Ishikawa (cell line): Measurements from ENCODE around the gene F13A1.

Source experiments
- CEBPB ChIP-seq: IDR thresholded peaks from 2 replicates; pipeline ENCODE4 v1.6.1; 2012
- CREB1 ChIP-seq: IDR thresholded peaks from 2 replicates; pipeline ENCODE4 v1.6.1; 2012; ENCODE audit warnings: low read depth
- EGR1 ChIP-seq: IDR thresholded peaks from 2 replicates; pipeline ENCODE4 v1.6.1; 2012
- EP300 ChIP-seq: IDR thresholded peaks from 2 replicates; pipeline ENCODE4 v1.6.1; 2012; ENCODE audit warnings: borderline replicate concordance
- FOXM1 ChIP-seq: IDR thresholded peaks from 2 replicates; pipeline ENCODE4 v1.6.1; 2012; ENCODE audit warnings: low read depth, borderline replicate concordance
- NFIC ChIP-seq: IDR thresholded peaks from 2 replicates; pipeline ENCODE4 v1.6.1; 2012
- RAD21 ChIP-seq: IDR thresholded peaks from 2 replicates; pipeline ENCODE4 v1.6.1; 2012; ENCODE audit warnings: low read depth
- TAF1 ChIP-seq: IDR thresholded peaks from 2 replicates; pipeline ENCODE4 v1.6.1; 2012; ENCODE audit warnings: low read depth, mild to moderate bottlenecking
- TCF12 ChIP-seq: IDR thresholded peaks from 2 replicates; pipeline ENCODE4 v1.6.1; 2012; ENCODE audit warnings: low read depth
- TEAD4 ChIP-seq: IDR thresholded peaks from 2 replicates; pipeline ENCODE4 v1.6.1; 2012
- YY1 ChIP-seq: IDR thresholded peaks from 2 replicates; pipeline ENCODE4 v1.6.1; 2012; ENCODE audit warnings: low read depth
- ZBTB7A ChIP-seq: IDR thresholded peaks from 2 replicates; pipeline ENCODE4 v1.6.1; 2012; ENCODE audit warnings: low read depth
- TF ChIP-seq, protein P1 (sequence below): IDR thresholded peaks from 2 replicates; pipeline ENCODE4 v1.6.1; 2012; ENCODE audit warnings: low read depth, mild to moderate bottlenecking
- TF ChIP-seq, protein P2 (sequence below): IDR thresholded peaks from 2 replicates; pipeline ENCODE4 v1.6.1; 2012
- TF ChIP-seq, protein P3 (sequence below): IDR thresholded peaks from 2 replicates; pipeline ENCODE4 v1.6.1; 2012

Gene F13A1

DNA sequence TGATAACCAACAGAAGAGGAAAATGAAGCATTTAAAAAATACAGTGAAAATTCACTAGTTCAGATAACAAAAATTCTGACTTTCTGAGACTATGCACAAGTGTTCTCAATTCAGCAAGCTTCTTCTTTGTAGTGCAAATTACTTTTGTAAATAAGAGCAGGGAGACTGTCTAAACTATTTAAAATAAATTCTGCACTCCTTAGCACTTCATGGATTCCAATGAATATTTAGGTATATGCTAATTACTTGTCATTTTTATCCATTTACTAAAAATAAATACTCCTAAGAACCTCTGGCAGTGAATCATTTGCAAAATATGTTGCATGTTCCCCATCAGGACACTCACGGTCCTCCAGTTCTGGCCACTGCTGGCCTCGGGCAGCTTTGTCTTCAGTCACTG, 139.8 kb downstream of the F13A1 start:
- TF ChIP-seq YY1 (no peak), CEBPB (no peak)

DNA sequence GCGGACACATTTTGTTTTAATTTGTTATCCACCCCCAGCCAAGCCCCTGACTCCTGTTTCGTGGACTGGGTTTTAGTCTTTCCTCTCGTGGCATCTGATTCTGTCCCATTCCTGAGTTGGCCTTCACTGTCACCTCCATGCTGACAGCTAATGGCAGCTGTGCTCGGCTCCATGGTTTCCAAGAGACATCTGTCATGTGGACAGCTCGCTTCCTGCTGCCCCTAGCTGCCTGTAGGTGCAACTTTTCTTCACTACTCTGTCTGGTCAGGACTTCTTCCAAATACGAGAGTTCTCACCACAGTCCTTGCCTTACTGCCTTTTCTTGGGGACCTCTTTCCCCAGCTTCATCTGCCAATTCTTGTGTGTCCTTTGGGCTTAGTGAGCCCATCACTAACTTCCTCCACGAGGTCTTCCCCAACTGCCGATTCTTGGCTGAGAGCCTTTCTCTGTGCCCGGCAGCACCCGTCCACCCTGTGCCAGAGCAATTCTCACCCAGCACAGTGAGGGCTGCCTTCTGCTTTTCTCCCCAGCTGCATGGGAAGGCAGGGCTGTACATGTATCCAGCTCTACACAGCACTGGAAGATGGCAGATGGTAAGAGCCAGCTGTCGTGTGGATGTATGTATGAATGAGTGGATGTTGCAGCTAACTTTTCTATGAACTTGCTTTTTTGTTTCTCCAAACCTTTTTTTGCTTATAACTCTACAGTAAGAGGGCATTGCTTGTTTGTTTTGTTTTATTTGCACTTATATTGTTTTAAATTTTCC, 140.4 kb downstream of the F13A1 start:
- TF ChIP-seq EP300 = no peak
- no peak for TF ChIP-seq RAD21
- TF ChIP-seq ZBTB7A = no peak
- no peak for TF ChIP-seq CEBPB
- TF ChIP-seq CREB1 = no peak
- TF ChIP-seq, protein P1, sequence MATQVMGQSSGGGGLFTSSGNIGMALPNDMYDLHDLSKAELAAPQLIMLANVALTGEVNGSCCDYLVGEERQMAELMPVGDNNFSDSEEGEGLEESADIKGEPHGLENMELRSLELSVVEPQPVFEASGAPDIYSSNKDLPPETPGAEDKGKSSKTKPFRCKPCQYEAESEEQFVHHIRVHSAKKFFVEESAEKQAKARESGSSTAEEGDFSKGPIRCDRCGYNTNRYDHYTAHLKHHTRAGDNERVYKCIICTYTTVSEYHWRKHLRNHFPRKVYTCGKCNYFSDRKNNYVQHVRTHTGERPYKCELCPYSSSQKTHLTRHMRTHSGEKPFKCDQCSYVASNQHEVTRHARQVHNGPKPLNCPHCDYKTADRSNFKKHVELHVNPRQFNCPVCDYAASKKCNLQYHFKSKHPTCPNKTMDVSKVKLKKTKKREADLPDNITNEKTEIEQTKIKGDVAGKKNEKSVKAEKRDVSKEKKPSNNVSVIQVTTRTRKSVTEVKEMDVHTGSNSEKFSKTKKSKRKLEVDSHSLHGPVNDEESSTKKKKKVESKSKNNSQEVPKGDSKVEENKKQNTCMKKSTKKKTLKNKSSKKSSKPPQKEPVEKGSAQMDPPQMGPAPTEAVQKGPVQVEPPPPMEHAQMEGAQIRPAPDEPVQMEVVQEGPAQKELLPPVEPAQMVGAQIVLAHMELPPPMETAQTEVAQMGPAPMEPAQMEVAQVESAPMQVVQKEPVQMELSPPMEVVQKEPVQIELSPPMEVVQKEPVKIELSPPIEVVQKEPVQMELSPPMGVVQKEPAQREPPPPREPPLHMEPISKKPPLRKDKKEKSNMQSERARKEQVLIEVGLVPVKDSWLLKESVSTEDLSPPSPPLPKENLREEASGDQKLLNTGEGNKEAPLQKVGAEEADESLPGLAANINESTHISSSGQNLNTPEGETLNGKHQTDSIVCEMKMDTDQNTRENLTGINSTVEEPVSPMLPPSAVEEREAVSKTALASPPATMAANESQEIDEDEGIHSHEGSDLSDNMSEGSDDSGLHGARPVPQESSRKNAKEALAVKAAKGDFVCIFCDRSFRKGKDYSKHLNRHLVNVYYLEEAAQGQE = no peak
- no peak for TF ChIP-seq NFIC
- TF ChIP-seq TCF12 = no peak
- no peak for TF ChIP-seq FOXM1
- TF ChIP-seq TAF1 = no peak
- TF ChIP-seq, protein P2, sequence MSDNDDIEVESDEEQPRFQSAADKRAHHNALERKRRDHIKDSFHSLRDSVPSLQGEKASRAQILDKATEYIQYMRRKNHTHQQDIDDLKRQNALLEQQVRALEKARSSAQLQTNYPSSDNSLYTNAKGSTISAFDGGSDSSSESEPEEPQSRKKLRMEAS = no peak
- TF ChIP-seq EGR1 = no peak

DNA sequence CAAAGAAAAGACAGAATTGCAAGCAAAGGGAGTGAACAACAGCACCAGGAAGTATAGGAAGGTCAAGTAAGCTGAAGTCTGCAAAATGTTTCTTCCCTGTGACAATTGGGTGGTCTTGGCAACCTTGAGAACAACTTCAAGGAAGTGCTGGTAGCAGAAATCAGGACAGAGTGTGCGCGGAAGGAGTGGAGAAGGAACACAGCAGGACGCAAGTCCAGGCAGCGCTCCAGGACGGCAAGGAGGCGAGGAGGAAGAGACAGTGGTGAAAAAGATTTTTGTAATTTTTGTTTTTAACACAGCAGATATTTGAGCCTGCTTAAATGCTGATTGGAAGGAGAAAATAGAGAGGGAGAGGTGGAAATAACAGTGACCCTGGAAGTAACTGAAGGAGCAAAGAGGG, 141.7 kb downstream of the F13A1 start:
- TF ChIP-seq YY1 = no peak

DNA sequence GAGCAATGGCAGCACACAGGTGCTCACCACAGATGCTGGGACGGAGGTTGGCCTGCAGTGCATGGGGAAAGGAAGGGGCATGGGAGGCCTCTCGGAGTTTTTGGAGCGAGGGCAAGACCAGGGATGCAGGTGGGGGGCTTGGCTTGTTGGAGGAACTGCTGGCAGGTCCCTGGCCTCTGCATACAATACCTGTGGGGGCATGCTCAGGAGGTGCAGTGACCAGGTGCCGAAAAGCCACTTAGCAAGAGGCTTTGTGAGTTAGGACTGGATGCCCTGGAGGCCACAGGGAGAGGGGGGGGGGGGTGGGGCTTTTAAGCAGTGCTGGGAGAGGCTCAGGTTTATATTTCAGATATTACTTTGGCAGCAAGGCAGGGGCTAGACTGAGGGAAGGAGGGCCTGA, 142.7 kb downstream of the F13A1 start:
- TF ChIP-seq ZBTB7A (no peak), NFIC (no peak), CEBPB (no peak), TEAD4 (no peak), FOXM1 (no peak), YY1 (no peak), CREB1 (no peak), EGR1 (no peak), TAF1 (no peak)
- TF ChIP-seq, protein P2 = no peak
- TF ChIP-seq, protein P1 = no peak
- TF ChIP-seq, protein P3, sequence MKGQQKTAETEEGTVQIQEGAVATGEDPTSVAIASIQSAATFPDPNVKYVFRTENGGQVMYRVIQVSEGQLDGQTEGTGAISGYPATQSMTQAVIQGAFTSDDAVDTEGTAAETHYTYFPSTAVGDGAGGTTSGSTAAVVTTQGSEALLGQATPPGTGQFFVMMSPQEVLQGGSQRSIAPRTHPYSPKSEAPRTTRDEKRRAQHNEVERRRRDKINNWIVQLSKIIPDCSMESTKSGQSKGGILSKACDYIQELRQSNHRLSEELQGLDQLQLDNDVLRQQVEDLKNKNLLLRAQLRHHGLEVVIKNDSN = no peak

DNA sequence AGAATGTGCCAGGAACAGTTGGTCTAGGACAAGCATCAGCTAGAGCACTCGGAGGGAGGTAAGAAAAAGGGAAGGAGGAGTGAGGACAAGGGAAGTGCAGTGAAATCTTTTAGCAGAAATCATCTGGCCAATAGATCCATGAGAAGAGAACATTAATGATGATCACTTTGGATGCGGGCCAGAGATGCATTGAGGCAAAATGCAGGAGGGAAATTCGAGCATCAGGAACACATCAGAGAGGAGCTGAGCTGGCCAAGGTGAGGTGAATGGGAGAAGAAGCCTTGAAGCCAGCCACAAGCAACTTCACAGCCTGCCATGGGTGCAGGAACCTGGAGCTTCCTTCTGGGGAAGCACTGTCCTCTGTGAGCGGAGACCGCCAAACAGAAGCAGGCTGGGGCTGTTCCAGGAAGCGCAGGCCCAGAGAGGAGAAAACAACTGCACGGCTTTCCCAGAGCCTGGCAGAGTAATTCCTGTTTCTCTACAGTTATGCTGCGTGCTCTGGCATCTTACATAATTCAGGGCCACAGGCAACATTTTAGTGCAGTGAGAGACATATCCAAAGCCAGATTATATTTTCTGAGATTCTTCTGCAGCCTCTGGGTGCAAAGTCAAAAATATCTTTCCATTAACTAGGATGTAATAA, 143.8 kb downstream of the F13A1 start:
- TF ChIP-seq ZBTB7A (no peak), CEBPB (no peak), CREB1 (no peak), YY1 (no peak)
- TF ChIP-seq, protein P2 = no peak

DNA sequence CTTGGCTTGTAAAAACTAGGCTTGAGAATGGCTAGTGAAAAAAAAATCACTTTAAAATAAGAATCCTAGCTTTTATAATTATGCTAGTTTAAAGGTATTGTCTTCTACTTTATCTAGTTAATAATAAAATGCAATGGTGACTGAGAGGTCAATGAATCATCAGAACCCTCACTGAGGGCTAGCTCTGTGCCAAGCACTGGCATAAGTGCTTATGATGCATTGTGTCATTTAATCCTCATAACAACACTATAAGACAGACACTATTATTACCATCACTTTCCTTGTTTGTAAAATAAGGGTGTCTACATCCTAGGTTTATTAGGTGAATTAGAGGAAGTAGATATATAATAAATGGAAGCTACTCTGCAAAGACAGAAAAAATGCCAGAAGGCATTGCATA, 144.3 kb downstream of the F13A1 start:
- TF ChIP-seq FOXM1 = no peak
- TF ChIP-seq RAD21 = no peak
- TF ChIP-seq TAF1 = no peak

DNA sequence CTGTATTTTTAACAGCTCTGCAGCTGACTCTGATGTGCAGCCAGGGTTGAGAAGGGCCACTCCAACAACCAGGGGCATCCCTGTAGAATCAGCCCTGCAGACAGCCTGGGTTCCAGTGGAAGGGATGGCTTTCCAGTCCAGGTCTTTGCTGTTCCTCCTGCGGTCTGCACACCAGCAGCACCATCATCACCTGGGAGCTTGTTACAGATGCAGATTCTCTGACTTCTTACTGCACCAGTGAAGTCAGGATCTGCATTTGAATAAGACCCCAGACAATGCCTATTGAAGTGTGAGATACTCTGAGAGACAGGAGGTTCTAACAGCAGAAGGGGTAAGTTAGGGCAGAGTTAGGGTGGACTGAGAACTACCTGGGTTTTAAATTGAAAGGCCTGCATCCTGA, 151.3 kb downstream of the F13A1 start:
- TF ChIP-seq NFIC (no peak), TEAD4 (no peak), EGR1 (no peak), YY1 (no peak)
- TF ChIP-seq, protein P3 = no peak
